Stimulated activated CD8-positive, alpha-beta memory T cell treated with anti-CD3 and anti-CD28 coated beads, Interleukin-15, amount 100 ng/mL, for 48 hours (primary cell): ENCODE measurements around the gene ANKS4B.
"Not testable (repeated sequence)": the region's sequence is repeated elsewhere in the genome, so short reads cannot be mapped to it uniquely, and the experiment has no call there.

Experiments
- DNase-seq, 2 donors: peaks; one replicate each; pipeline ENCODE4 v3.0.0-alpha.2; 2020; ENCODE audit warnings: low read depth in 2 of 2

Gene ANKS4B

GRCh38 chr16:21262779-21263639, 29.5 kb downstream of the ANKS4B start:
- DNase-seq = no peak

DNA sequence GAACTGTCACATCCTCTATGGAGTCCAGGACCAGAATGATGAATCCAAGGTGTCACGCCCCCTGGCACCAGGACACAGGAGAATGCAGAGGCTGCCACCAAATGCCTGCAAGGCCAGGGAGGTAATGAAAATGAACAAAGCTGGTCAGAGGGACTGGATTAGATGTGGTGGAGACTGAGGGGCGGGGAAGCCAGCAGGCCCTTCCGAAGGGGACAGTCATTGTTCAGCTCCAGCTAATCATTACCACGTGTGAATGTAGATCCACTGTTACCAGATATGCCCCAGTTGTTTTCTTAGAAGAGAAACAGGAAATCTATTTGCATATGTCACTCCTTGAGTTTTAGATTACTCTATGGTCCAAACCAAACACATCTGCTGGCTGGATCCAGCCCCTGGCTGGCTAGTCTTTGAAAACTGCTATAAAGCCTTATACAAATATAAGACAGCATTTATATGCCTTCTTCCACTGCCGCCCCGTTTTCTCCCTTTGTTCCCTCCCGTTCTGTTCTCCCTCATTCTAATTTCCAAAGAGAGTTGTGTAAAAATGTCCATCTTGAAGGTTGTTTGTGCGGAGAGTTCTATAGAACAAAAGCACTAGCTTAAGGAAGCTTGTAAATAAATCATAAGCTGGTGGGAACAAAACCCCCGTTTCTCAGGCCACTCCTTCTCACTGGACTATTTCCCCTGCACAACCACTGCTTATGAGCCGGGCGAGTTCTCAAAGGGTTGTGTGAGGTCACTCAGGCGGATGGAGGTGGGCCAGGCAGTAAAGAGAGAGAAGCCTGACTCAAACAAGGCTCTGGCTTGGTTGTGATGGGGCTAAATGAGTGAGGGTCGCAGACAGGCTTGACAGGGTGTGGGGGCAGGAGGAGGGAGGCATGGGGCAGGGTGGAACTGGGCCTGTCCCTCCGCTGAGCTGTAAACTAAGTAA, 30.4 kb downstream of the ANKS4B start:
- no peak for DNase-seq

GRCh38 chr16:21264571-21265036, 31.1 kb downstream of the ANKS4B start:
- DNase-seq = no peak

GRCh38 chr16:21265104-21265837, 31.8 kb downstream of the ANKS4B start:
- no peak for DNase-seq

- DNase-seq = no peak
Measured at GRCh38 chr16:21267298-21267697, 33.8 kb downstream of the ANKS4B start.

DNA sequence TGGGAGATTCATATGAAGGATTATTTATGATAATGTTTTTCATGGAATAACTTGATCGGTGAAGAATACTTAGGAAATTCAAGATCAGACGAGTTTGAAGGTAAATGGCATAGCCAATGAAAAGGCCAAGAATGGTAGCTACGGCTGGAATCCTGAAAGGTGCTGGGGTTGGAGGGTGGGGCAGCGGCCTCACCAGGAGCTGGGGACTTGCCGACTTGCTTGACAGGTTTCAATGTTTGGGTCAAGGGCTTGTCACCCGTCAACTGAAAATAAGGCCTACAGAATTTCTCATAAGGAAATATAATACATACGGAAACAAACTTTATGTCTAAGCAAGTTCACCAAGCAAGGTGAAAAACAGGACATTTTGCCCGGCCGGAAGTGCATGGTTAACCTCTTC, 34.7 kb downstream of the ANKS4B start:
- DNase-seq = no peak

- DNase-seq = no peak
Measured at GRCh38 chr16:21272253-21272652, 38.8 kb downstream of the ANKS4B start.

DNA sequence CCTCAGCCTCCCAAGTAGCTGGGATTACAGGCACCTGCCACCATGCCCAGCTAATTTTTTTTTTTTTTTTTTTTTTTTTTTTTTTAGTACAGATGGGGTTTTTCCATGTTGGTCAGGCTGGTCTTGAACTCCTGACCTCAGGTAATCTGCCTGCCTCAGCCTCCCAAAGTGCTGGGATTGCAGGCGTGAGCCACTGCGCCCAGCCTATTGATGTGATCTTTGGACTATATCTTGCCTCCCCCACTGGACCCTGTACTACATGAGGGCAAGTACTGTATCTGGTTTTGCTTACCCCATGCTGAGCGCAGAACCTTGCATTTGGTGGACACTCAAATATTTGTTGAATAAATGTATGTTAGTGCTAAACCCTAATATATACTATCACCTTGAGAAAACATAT, 39.3 kb downstream of the ANKS4B start:
- DNase-seq = not testable (repeated sequence)

GRCh38 chr16:21274172-21274726, 40.8 kb downstream of the ANKS4B start:
- no peak for DNase-seq

- DNase-seq = no peak
Measured at GRCh38 chr16:21275529-21275928, 42.0 kb downstream of the ANKS4B start.

GRCh38 chr16:21276090-21276489, 42.6 kb downstream of the ANKS4B start:
- no peak for DNase-seq

GRCh38 chr16:21277045-21277926, 43.8 kb downstream of the ANKS4B start:
- no peak for DNase-seq

DNA sequence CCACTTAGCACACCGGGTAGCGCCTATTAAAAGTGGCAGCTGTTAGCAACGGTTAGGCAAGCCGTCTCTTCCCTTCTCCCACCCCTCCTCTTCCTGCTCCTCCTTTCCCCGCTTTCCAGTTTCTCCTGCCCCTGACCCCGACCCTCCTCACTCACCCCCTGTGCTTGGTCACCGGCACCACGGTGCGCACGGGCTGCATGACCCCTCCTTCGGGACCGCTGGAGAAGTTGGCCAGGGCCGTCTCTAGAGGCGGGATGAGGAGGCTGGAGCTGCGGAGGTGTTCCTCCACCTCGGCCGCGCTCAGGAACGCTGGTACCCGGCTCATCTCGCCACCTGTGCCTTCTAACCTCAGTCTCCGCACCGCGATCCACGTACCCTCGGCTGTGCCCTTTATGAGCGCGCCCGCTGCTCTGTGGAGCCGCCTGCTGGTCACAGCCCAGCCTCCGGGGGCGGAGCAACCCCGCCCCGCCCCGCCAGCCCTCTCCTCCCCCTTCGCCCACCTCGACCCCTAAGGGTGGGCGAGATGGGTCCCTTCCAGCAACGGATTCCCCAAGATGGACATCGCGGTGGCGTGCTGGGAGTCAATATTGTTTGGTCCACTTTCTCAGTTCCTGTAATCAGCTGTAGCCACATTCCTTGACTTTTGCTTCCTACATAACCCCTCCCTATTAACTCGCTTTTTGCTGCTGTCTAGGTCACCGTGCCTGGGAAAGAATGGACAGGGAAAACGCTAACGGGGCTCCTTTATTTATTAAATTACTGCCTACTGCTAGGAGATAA, 44.6 kb downstream of the ANKS4B start, which contains the start of gene CRYM:
TSS of gene CRYM (minus strand) at position 364 of the 780 bp plus-strand sequence. CDS start at position 325, 39 bp downstream.
- DNase-seq = peak in 1 of 2 donors; percentile 40

GRCh38 chr16:21279501-21279900, 46.0 kb downstream of the ANKS4B start:
- no peak for DNase-seq

- DNase-seq = no peak
Measured at GRCh38 chr16:21281698-21282389, 48.3 kb downstream of the ANKS4B start.

DNA sequence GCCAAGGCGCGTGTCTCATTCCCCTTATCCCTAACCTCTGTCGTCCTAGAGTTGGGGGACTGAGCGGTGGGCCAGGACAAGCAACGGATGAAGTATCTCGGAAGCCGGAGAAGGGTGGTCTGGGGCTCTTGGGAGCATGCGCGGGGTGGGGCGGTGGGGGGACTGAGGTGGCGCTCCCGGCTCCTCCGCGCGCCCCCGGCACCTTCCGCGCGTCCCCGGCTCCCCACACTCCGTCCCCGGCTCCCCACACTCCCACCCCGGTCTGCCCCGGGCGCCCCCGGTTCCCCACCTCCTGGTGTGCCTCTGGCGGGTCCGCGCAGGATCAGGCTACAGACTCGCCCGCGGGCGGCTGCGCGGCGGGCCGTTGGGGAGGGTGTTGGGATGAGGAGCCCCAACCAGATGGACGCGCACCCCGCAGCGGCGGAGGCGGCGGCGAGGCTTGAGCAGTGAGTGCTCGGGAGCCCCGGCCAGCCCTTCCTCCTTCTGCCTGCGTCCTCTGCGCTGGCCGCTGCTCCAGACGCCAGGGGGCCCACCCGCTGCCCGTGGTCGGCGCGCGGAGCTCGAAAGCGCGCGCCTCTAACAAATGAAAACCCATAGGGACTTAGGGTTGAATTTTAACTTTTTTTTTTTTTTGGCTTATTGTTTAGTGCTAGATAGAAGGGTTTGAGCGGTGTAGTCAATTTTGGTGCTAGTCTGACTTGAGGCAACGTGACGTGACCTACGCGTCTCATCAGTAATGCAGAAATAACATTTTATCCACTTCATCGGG, 50.2 kb downstream of the ANKS4B start:
- no peak for DNase-seq

- no peak for DNase-seq
Measured at GRCh38 chr16:21284414-21284813, 50.9 kb downstream of the ANKS4B start.

GRCh38 chr16:21285314-21285713, 51.8 kb downstream of the ANKS4B start:
- no peak for DNase-seq
